Stimulated activated CD8-positive, alpha-beta memory T cell treated with anti-CD3 and anti-CD28 coated beads, Interleukin-15, amount 100 ng/mL, for 48 hours (primary cell): Measurements from ENCODE around the gene SLC4A4.

Experiments used
- DNase-seq, 2 donors: peaks; one replicate each; pipeline ENCODE4 v3.0.0-alpha.2; 2020; ENCODE audit warnings: low read depth in 2 of 2

The SLC4A4 gene

GRCh38 chr4:71538528-71538927 lies 199.7 kb downstream of the SLC4A4 start:
- no peak for DNase-seq

DNA sequence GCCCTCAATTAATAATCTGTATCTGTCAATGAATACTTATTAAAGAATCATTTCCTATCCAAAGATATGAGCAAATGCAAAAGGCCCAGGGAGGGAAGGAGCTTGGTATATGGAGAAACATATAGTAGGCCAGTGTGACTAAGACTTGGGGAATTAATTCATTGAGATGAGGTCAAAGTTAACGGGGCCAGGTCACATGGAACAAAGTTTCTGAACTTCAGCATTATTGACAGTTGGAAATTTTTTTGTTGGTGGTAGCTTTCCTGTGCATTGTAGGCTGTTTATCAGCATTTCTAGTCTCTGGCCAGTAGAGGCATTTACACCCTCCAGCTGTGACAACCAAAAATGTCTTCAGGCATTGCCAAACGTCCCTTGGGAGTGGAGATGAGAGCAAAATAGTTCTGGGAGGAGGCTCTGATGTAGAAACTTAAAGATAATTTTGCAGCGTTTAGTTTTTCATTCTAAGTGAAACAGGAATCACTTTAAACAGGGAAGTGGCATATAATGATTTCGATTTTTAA lies 202.0 kb downstream of the SLC4A4 start:
- no peak for DNase-seq

GRCh38 chr4:71541541-71541940 lies 202.7 kb downstream of the SLC4A4 start:
- DNase-seq = no peak

- no peak for DNase-seq
These were observed 206.3 kb downstream of the SLC4A4 start for GRCh38 chr4:71545168-71545567.

GRCh38 chr4:71549516-71550160 lies 210.8 kb downstream of the SLC4A4 start:
- no peak for DNase-seq

DNA sequence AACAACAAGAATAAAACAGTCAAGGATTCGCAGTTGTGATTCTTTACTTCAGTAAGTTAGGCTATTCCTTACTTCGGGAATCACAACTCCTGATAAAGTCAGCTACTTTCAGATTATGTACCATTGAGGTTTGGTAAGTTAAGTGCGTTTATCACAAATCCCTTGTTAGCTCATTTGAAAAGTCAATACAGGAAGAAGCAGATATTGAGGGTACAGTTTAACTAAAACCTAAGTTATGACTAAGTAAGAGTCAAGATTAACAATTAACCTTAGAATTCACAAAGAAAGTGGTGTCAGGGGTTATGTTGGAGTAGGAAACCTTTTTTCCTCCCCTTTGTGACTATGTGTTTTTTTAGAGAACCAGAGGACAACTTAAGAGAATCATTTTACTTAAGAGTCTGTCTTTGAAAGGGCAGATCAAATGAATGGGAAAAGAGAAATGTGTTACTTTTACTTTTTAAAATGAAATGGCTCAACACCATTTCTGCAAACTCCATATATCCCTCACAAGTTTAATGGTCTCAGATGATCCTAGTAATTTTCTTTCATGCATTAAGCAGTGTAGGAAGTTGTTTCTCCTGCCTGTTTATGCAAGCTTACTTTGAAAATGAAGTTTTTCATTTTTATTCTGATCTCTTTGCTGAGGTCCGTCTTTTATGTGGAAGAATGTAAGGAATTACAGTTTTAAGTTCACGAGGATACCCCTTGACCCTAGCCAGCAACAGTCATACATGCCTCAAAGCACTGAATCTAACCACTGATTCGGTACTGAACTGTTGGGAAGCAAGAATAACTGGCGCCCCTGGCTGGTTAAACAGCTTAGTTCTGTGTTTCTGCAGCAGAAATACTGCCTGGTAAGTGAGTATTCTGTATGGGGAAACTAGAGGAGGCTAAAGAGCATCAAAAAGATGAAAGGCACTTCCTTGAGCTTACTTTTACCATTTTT lies 211.7 kb downstream of the SLC4A4 start:
- DNase-seq = no peak

- no peak for DNase-seq
These were observed 214.8 kb downstream of the SLC4A4 start for GRCh38 chr4:71553605-71554004.

GRCh38 chr4:71554025-71554424 lies 215.2 kb downstream of the SLC4A4 start:
- DNase-seq = no peak

DNA sequence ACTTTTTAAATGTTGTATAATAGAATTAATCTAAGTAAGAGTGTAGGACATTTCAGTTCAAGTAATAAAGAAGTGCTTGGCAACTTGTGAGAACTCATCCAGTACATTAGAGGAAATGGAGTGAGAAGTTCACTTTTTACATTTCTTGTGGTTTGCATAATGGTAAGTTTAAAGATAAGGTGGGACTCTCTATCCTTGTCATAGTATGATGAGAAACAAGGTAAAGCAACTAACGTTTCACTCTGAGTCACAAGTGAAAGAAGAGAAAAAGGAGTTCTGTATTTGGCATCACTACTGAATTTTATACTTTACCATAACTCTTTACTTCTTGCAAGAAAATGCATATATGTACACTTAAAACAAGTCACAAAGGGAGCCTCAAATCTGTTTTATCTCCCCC lies 219.4 kb downstream of the SLC4A4 start:
- no peak for DNase-seq

GRCh38 chr4:71559957-71560571 lies 221.2 kb downstream of the SLC4A4 start:
- DNase-seq = no peak

GRCh38 chr4:71564775-71565174 lies 226.0 kb downstream of the SLC4A4 start:
- no peak for DNase-seq

DNA sequence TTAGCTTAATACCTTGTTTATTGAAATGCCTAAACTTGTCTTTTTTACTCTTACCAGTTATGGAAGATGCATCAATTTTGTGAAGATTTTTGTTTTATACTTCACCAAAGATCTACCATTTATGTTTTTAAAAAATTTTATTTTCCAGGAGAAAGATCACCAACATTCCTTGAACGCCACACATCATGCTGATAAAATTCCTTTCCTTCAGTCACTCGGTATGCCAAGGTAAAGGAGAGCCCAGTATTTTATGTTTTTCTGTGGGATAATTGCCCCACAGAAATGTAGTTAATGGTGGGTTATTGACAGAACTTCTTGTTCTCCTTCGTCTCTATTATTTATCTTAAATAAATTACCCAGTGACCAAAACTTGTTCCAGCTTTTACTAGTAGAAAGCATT lies 228.0 kb downstream of the SLC4A4 start:
- DNase-seq = no peak

- no peak for DNase-seq
These were observed 229.3 kb downstream of the SLC4A4 start for GRCh38 chr4:71568131-71568530.

DNA sequence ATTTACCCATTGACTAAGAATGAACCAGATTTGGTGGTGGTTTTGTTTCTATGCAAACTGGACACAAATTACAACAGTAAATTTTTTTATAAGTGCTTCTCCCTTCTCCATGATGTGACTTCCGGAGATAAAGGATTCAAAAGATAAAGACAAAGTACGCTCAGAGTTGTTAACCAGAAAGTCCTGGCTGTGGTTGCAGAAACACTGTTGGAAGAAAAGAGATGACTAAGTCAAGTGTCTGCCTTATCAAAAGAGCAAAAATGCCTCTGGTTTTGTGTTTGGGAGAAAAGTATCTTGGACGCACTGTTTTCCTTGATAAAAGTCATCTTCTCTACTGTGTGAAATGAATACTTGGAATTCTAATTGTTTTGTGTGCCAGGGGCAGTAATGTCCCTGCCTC lies 231.7 kb downstream of the SLC4A4 start:
- no peak for DNase-seq

GRCh38 chr4:71571346-71571745 lies 232.5 kb downstream of the SLC4A4 start:
- no peak for DNase-seq

GRCh38 chr4:71583971-71584370 lies 245.2 kb downstream of the SLC4A4 start:
- DNase-seq = no peak

DNA sequence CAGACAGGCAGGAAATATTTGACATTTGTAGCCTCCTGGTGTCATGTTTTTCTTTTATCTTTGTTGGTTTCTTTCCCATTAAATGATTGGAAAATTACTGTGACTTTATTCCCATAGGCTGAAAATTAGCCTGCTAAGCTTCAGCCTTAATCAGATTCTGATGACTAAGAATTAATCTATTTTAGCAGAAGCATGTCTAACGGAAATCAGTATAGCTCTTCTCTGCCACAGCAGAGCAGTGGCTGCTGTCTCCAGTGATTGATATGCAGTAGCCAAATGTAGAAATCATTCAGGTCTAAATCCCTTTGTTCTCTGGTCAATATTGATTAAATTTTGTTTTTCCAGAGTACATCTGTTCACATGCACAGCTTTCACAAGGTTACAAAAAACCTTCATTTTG lies 245.8 kb downstream of the SLC4A4 start:
- DNase-seq = no peak

DNA sequence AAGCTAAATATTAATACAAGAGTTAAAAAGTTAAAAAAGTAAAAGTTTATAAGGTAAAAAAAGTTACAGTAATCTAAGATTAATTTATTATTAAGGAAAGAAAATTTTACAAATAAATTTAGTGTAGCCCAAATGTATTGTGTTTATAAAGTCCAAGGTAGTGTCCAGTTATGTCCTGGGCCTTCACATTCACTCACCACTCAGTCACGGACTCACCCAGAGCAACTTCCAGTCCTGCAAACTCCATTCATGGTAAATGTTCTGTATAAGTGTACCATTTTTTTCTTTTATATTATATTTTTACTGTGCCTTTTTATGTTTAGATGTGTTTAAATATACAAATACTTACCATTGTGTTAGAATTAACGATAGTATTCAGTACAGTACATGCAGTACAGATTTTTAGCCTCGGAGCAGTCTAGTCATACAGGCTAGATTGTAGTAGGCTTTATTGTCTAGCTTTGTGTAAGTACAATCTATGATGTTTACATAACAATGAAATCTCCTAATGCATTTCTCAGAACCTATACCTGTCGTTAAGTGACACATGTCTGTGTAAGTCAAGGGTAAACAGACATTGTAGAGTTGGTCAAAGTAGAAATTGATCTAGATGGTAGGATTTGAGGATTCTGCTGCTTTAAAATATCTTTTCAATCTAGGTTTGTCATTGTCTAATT lies 247.4 kb downstream of the SLC4A4 start:
- no peak for DNase-seq

GRCh38 chr4:71587995-71588394 lies 249.2 kb downstream of the SLC4A4 start:
- DNase-seq = no peak

DNA sequence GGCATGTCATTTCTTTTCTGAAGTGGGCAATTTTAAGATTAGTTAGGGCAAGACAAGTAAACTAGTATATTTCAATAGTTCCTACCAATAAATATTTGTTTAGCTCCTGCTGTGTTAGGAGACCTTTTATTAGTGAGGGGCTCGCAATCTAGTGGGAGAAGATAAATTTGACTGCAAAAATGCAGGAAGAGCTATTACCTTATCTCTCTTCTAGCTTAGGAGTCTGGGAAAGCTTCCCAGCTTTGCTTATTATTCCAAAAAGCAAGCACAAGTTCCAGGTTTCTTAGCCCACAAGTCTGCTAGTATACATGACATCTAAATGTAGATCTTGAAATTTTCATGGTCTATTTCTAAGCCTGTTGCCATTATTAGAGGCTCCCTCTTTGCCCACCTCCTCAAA lies 254.0 kb downstream of the SLC4A4 start:
- no peak for DNase-seq

GRCh38 chr4:71593311-71593710 lies 254.5 kb downstream of the SLC4A4 start:
- no peak for DNase-seq

DNA sequence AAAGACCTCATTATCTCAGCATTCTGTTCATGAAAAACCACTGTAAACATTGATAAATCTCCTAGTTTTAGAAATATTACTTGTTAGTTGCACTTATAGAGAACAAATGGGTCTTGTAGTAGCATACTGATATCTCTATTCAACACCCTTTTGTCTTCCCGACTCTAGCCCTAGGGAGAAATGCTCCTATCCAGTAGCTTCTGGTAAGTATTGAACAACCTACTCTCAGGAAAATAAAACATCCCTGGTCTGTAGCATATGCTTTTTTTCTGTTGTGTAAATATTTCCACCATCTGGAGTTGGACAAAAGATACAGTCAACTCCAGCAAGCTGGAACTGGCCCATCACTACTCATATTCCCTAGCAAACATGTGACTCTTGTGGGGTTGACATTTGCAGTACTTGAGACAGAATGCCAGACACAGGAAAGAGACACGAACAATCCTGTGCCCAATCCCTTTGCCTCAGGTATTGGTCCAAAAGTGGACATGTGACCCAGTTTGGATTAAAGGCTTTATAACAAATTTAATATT lies 256.8 kb downstream of the SLC4A4 start:
- DNase-seq = no peak
